K562 (cell line): ENCODE measurements around the gene APIP. TPM values are rescaled to one million over a fixed set of nuclear protein-coding genes. Genes with fewer than 3 reads are reported as not detected.

Experiments used
- ADNP ChIP-seq: fragments of 200-800 bp; sonication (Bioruptor generic); IDR thresholded peaks from 2 replicates; pipeline ENCODE4 v1.6.1; 2016; ENCODE audit warnings: missing genetic modification characterization, missing compliant biosample characterization
- CC2D1A ChIP-seq: fragments of 450-650 bp; IDR thresholded peaks from 2 replicates; pipeline ENCODE4 v1.6.1; 2017; ENCODE audit warnings: mild to moderate bottlenecking
- DMBX1 ChIP-seq: fragments of 250-450 bp; sonication (Bioruptor Pico); IDR thresholded peaks from 2 replicates; pipeline ENCODE4 v1.8.0; 2022; ENCODE audit warnings: inconsistent platforms, mild to moderate bottlenecking, moderate library complexity, borderline replicate concordance
- ELK3 ChIP-seq: fragments of 450-650 bp; formaldehyde crosslinking; IDR thresholded peaks from 2 replicates; pipeline ENCODE4 v1.4.0; 2020; ENCODE audit warnings: mild to moderate bottlenecking
- EWSR1 ChIP-seq: fragments of 450-650 bp; IDR thresholded peaks from 2 replicates; pipeline ENCODE4 v1.6.1; 2018; ENCODE audit warnings: borderline replicate concordance, mild to moderate bottlenecking, low read depth, moderate library complexity; ENCODE audit not compliant: partially characterized antibody
- GTF2E2 ChIP-seq: fragments of 200-800 bp; sonication (Bioruptor generic); IDR thresholded peaks from 2 replicates; pipeline ENCODE4 v1.6.1; 2016; ENCODE audit warnings: missing genetic modification characterization, missing compliant biosample characterization
- HDAC6 ChIP-seq: IDR thresholded peaks from 2 replicates; pipeline ENCODE4 v1.6.1; 2012; ENCODE audit warnings: low read depth, mild to moderate bottlenecking, control low read depth, inconsistent platforms, low read length, moderate library complexity
- HLTF ChIP-seq: fragments of 450-650 bp; IDR thresholded peaks from 2 replicates; pipeline ENCODE4 v1.6.1; 2016
- LCOR ChIP-seq: sonication (generic); formaldehyde crosslinking; IDR thresholded peaks from 2 replicates; pipeline ENCODE4 v1.8.0; 2022; ENCODE audit warnings: mild to moderate bottlenecking, missing genetic modification reagents
- MAFK ChIP-seq: IDR thresholded peaks from 2 replicates; pipeline ENCODE4 v1.6.1; 2011; ENCODE audit warnings: low read length, improper control_type of control experiment
- NELFE ChIP-seq: IDR thresholded peaks from 2 replicates; pipeline ENCODE4 v1.6.1; 2011; ENCODE audit warnings: mild to moderate bottlenecking; ENCODE audit not compliant: insufficient read depth, insufficient read length
- NFIX ChIP-seq: fragments of 250-450 bp; sonication (Bioruptor Pico); IDR thresholded peaks from 2 replicates; pipeline ENCODE4 v1.4.0; 2020; ENCODE audit warnings: low read depth, mild to moderate bottlenecking, moderate library complexity
- NFRKB ChIP-seq: fragments of 450-650 bp; IDR thresholded peaks from 2 replicates; pipeline ENCODE4 v1.6.1; 2016; ENCODE audit warnings: low read depth
- NFXL1 ChIP-seq: fragments of 450-650 bp; formaldehyde crosslinking; IDR thresholded peaks from 2 replicates; pipeline ENCODE4 v1.4.0; 2021; ENCODE audit warnings: mild to moderate bottlenecking
- PYGO2 ChIP-seq: fragments of 450-650 bp; IDR thresholded peaks from 2 replicates; pipeline ENCODE4 v1.6.1; 2016; ENCODE audit warnings: mild to moderate bottlenecking, missing genetic modification characterization, moderate library complexity, missing compliant biosample characterization
- SRSF3 ChIP-seq: fragments of 200-400 bp; formaldehyde crosslinking; IDR thresholded peaks from 2 replicates; pipeline ENCODE4 v1.6.1; 2016; ENCODE audit warnings: mild to moderate bottlenecking, low read length, moderate library complexity; ENCODE audit not compliant: insufficient read depth
- SRSF7 ChIP-seq: fragments of 200-400 bp; formaldehyde crosslinking; optimal IDR thresholded peaks from 2 replicates; pipeline ENCODE3; 2017; ENCODE audit warnings: mild to moderate bottlenecking, low read depth, low read length
- TEAD1 ChIP-seq, 2 experiments: fragments of 450-650 bp in 1 of 2; sonication (generic) in 1 of 2; formaldehyde crosslinking; IDR thresholded peaks; 2 replicates each; pipeline versions ENCODE4 v1.4.0 to v1.8.0; 2020 to 2022; ENCODE audit warnings: mild to moderate bottlenecking in 2 of 2, missing genetic modification reagents in 1 of 2
- ZBTB8A ChIP-seq: fragments of 450-650 bp; IDR thresholded peaks from 2 replicates; pipeline ENCODE4 v1.6.1; 2018; ENCODE audit warnings: mild to moderate bottlenecking, moderate library complexity; ENCODE audit not compliant: partially characterized antibody
- ZFP91 ChIP-seq: sonication (generic); formaldehyde crosslinking; IDR thresholded peaks from 2 replicates; pipeline ENCODE4 v1.8.0; 2022; ENCODE audit warnings: mild to moderate bottlenecking, missing genetic modification reagents
- ZNF316 ChIP-seq: fragments of 450-650 bp; IDR thresholded peaks from 2 replicates; pipeline ENCODE4 v1.6.1; 2016
- polyA plus RNA-seq, 8 experiments: library from polyadenylated mRNA; depleted of rRNA in 4 of 8; stranded (reverse) in 5 of 8; unstranded in 3 of 8; fragments of >200 nt; fragmentation: Nextera tagmentation in 2 of 8; fragmentation: Illumina TruSeq in 1 of 8; extraction: Ambion mirVana in 2 of 8; extraction: Trizol in 1 of 8; gene quantifications; 2 replicates each; pipeline versions ENCODE4 v1.2.1 to v1.2.3, GENCODE V29; 2011 to 2014; ENCODE audit warnings: inconsistent platforms in 1 of 8, missing spikeins in 1 of 8
- total RNA-seq, 7 experiments: library from RNA; depleted of rRNA in 6 of 7; stranded (reverse); fragments of >200 nt in 6 of 7; fragmentation: Illumina TruSeq in 2 of 7; extraction: Trizol in 2 of 7; gene quantifications; 2 replicates each; pipeline versions ENCODE4 v1.2.1 to v1.2.3, GENCODE V29; 2011 to 2021; ENCODE audit warnings: low replicate concordance in 1 of 7

The APIP gene
- total and polyA plus RNA-seq, 9 of the 15 experiments (the other 6 are each of a cell fraction or from before 2014, with no cell fraction given) = 63.7 to 110 (median 82.8) TPM

- TF ChIP-seq SRSF7 (no peak), HDAC6 (no peak), NELFE (no peak), NFRKB (0 out of 2 replicates have a peak, but pooled peaks have one; percentile 38), GTF2E2 (tag) (no peak), EWSR1 (no peak), ZBTB8A (no peak), PYGO2 (tag) (no peak), DMBX1 (CRISPR knock-in tag) (no peak), HLTF (no peak), ZNF316 (peak; percentile 58), NFXL1 (CRISPR knock-in tag) (no peak), ZFP91 (CRISPR knock-in tag) (no peak), NFIX (CRISPR knock-in tag) (no peak), ELK3 (CRISPR knock-in tag) (no peak), LCOR (peak; percentile 6; the same call in 1 of the 2 replicates), CC2D1A (no peak), SRSF3 (0 out of 2 replicates have a peak, but pooled peaks have one; percentile 72), TEAD1 (CRISPR knock-in tag; IDR thresholded peaks at IDR 0.05) (no peak), ADNP (tag) (no peak), MAFK (no peak)
Observed at GRCh38 chr11:34915136-34916014, 804 bp downstream of the APIP start (continued).
